HUES48 (cell line): ENCODE results near the gene RDX.

Experiments
- H3K27ac ChIP-seq: one replicate; pipeline ENCODE4 v1.7.0; 2013; ENCODE audit warnings: low read depth, low read length, inconsistent platforms
- H3K27me3 ChIP-seq: 2 replicates; pipeline ENCODE4 v1.6.1; 2013; ENCODE audit warnings: mild to moderate bottlenecking, low read length; ENCODE audit not compliant: control insufficient read depth, insufficient read depth
- H3K36me3 ChIP-seq: 2 replicates; pipeline ENCODE4 v1.6.1; 2013; ENCODE audit warnings: low read length; ENCODE audit not compliant: control insufficient read depth, insufficient read depth
- H3K4me1 ChIP-seq: 2 replicates; pipeline ENCODE4 v1.6.1; 2013; ENCODE audit warnings: mild to moderate bottlenecking, low read length; ENCODE audit not compliant: control insufficient read depth, insufficient read depth
- H3K4me3 ChIP-seq: 2 replicates; pipeline ENCODE4 v1.5.1; 2013; ENCODE audit warnings: mild to moderate bottlenecking, low read depth, low read length
- H3K9ac ChIP-seq: 2 replicates; pipeline ENCODE4 v1.6.1; 2013; ENCODE audit warnings: mild to moderate bottlenecking, low read depth, low read length, moderate library complexity
- H3K9me3 ChIP-seq: 2 replicates; pipeline ENCODE4 v1.6.1; 2013; ENCODE audit warnings: low read length; ENCODE audit not compliant: control insufficient read depth, insufficient read depth

Gene RDX

DNA sequence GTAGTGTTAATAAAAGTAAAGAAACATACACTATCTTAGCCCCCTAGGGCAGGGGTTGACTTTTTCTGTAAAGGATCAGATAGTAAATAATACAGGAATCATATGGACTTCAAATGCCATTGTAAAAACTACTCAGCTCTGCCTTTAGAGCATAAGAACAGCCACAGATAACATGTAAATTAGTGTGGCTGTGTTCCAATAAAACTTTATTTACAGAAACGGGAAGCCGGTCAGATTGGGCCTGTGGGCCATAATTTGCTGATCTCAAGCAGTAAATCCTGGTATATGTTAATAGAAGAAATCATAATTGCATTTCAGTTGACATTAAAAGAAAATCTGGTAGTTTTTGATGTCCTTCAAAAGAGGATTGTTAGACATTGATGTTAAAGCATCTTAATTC, 126.7 kb downstream of the RDX start:
- Histone ChIP-seq H3K36me3 (peaks cover 9% of the 10 kb centered on the region), H3K4me3 (no peak overlapping the region), H3K27ac (no peak overlapping the region), H3K9ac (no peak overlapping the region), H3K4me1 (peaks cover 26% of the 10 kb centered on the region), H3K9me3 (no peaks in the 10 kb centered on the region), H3K27me3 (no peaks in the 10 kb centered on the region)

DNA sequence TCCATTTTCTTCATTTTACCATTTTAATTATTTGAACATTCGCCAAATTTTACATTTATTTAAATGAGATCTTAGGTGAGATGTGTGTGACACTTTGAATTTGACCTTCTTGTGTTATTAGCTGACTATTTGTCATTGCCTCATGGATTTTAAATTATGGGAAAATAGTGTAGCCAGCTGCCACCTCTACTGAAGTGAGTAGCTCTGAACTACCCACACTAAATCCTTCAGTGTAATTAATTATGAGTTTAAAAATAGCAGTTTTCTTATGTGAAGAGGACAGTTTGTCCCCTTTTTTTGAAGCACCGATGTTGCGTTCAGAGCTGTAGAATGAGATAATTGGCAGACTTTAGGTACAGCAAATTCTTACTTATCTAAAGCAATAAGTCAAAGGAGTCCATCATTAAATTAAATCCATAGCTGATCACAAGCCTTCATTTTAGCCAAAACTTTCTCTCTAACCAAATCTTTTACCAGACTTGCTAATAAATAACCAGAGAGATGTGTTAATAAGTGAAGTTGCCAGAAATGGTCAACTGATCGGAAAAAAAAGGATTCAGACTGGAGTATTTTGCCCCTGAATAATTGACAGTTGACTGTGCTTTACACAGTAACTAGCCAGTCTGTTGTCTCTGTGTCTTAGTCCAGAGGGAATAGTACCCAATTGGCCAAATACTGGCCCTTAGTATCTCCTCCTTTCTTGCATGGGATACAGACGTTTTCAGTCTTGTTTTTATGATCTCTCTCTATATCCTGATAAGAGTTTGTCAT, 128.2 kb downstream of the RDX start:
- Histone ChIP-seq H3K27me3 (no peaks in the 10 kb centered on the region), H3K9ac (no peak overlapping the region), H3K27ac (no peak overlapping the region), H3K4me3 (no peak overlapping the region), H3K9me3 (no peaks in the 10 kb centered on the region), H3K4me1 (peaks cover 13% of the 10 kb centered on the region), H3K36me3 (peaks cover 17% of the 10 kb centered on the region)

DNA sequence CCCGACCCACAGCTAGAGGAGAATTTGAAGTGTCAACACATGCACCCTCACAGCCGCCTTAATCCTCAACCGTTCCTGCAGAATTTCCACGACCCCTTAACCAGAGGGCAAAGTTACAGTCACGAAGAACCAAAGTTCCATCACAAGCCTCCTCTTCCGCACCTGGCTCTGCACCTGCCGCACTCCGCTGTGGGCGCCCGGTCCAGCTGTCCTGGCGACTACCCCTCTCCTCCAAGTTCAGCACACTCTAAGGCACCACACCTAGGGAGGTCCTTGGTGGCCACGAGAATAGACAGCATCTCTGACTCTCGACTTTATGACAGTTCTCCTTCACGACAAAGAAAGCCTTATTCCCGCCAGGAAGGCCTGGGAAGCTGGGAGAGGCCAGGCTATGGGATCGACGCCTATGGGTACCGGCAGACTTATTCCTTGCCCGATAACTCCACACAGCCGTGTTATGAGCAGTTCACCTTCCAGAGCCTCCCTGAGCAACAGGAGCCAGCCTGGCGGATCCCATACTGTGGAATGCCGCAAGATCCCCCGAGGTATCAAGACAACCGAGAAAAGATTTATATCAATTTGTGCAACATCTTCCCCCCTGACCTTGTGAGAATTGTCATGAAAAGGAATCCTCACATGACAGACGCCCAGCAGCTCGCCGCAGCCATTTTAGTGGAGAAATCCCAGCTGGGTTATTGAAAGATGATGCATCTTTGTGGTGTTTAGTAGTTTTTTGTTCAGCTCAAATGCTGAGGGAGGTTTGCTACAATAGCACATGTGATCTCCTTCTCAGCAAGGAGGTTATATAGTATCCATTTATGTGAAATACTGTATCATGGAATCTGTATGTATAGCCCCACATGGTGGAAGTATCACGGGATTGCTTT, 131.1 kb downstream of the RDX start:
- H3K4me1 ChIP-seq = no peaks in the 10 kb centered on the region
- no peaks in the 10 kb centered on the region for H3K27me3 ChIP-seq
- no peak overlapping the region for H3K4me3 ChIP-seq
- H3K9ac ChIP-seq = no peak overlapping the region
- no peak overlapping the region for H3K27ac ChIP-seq
- H3K9me3 ChIP-seq = no peaks in the 10 kb centered on the region
- peaks cover 21% of the 10 kb centered on the region for H3K36me3 ChIP-seq

DNA sequence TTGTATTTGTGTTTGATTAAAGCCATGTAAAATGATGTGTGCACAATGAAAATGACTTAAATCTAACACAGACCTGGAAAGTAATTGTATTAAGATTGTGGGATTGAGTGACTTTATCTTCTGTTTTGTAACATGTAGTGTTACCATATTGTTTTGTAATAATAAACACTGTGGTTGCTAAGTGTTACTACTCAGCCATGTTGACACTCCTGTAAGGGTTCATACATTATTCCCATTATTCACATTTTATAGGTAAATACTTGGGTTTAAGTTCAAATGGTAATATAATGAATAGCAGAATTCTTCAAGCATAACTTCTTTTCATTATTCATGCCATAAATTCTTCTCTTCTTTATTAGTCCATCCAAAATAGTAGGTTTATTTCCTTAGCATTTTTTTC, 134.2 kb downstream of the RDX start:
- Histone ChIP-seq H3K4me3 (no peak overlapping the region), H3K9me3 (no peaks in the 10 kb centered on the region), H3K27ac (no peak overlapping the region), H3K36me3 (peaks cover 35% of the 10 kb centered on the region), H3K27me3 (no peaks in the 10 kb centered on the region), H3K9ac (no peak overlapping the region), H3K4me1 (no peaks in the 10 kb centered on the region)

GRCh38 chr11:110161061-110161460, 135.4 kb downstream of the RDX start:
- H3K4me3 ChIP-seq = no peak overlapping the region
- no peak overlapping the region for H3K9ac ChIP-seq
- H3K36me3 ChIP-seq = peaks cover 35% of the 10 kb centered on the region
- H3K27ac ChIP-seq = no peak overlapping the region
- no peaks in the 10 kb centered on the region for H3K27me3 ChIP-seq
- H3K4me1 ChIP-seq = no peaks in the 10 kb centered on the region
- H3K9me3 ChIP-seq = no peaks in the 10 kb centered on the region

DNA sequence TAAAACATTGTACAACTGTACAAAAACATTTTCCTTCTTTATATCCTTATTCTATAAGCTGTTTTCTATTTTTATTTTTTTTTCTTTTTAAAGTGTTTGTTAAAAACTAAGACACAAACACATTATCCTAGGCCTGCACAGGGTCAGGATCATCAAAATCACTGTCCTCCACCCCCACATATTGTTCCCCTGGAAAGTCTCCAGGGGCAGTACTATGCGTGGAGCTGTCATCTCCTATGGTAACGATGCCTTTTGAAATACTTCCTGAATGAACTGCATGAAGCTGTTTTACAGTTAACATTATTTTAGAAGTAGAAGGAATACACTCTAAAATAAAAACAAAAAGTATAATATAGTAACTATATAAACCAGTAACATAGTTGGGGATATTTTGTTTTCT, 136.0 kb downstream of the RDX start:
- H3K9ac ChIP-seq = no peak overlapping the region
- H3K36me3 ChIP-seq = peaks cover 32% of the 10 kb centered on the region
- H3K4me1 ChIP-seq = no peaks in the 10 kb centered on the region
- H3K27ac ChIP-seq = no peak overlapping the region
- no peak overlapping the region for H3K4me3 ChIP-seq
- H3K27me3 ChIP-seq = no peaks in the 10 kb centered on the region
- H3K9me3 ChIP-seq = no peaks in the 10 kb centered on the region

GRCh38 chr11:110160016-110160415, 136.4 kb downstream of the RDX start:
- Histone ChIP-seq H3K36me3 (peaks cover 27% of the 10 kb centered on the region), H3K4me3 (no peak overlapping the region), H3K27me3 (no peaks in the 10 kb centered on the region), H3K4me1 (no peaks in the 10 kb centered on the region), H3K9me3 (no peaks in the 10 kb centered on the region), H3K9ac (no peak overlapping the region), H3K27ac (no peak overlapping the region)

DNA sequence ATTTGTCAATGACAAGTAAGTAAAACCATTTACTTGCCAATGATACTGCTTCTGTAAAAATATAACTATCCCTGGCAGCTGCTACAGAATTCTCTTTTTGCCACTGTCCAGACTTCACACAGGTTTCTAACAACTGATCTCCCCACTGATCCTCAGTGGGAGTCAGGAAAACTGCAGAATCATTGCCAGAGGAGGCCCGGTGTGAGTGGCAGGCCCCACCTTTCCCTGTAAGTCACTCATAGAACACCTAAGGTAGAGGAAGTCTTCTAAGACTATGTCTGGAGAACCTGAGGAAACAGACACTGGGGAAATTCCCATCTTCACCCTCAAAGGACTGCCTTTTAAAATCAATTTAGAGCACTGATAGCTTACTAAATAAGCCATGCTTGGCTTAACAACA, 136.9 kb downstream of the RDX start:
- Histone ChIP-seq H3K9me3 (no peaks in the 10 kb centered on the region), H3K4me3 (no peak overlapping the region), H3K27me3 (no peaks in the 10 kb centered on the region), H3K36me3 (peaks cover 24% of the 10 kb centered on the region), H3K27ac (no peak overlapping the region), H3K4me1 (no peaks in the 10 kb centered on the region), H3K9ac (no peak overlapping the region)

DNA sequence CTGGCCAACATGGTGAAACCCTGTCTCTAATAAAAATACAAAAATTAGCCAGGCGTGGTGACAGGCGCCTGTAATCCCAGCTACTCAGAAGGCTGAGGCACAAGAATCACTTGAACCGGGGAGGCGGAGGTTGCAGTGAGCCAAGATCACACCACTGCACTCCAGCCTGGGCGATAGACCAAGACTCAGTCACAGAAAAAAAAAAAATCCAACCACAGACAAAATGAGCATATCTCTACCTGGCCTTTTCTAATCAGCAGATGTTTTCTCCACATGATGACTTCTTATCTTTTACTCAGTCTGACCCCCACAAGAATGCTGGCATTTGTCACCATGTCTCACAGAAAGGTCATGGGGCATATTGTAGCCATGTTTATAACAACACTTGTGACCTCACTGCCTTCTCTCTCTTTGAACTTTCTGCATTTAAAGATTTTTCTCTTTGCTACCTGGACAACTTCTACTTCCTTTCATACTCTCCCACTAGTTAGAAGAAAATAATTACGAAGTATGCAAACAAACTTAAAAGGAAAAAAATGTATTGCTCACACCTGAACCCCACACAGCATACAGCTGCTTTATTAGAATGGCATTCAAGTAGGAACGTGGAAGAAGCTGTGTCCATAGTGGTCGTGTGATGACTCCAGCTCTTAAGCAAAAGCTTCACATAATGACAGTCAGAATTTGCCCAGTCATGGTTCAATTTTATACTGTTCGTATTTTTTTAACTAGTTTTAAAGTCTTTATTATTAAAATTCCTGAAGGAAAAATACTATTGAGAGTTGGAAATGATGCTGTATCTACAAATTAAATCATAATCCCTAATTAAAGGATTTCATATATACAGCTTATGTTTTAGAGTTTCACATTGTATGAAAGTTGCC, 137.9 kb downstream of the RDX start:
- no peaks in the 10 kb centered on the region for H3K9me3 ChIP-seq

GRCh38 chr11:110156503-110156902, 139.9 kb downstream of the RDX start:
- Histone ChIP-seq H3K4me1 (no peaks in the 10 kb centered on the region), H3K9me3 (no peaks in the 10 kb centered on the region), H3K27ac (no peak overlapping the region), H3K27me3 (no peaks in the 10 kb centered on the region), H3K36me3 (peaks cover 23% of the 10 kb centered on the region), H3K4me3 (no peak overlapping the region), H3K9ac (no peak overlapping the region)

More for the DNA sequence above, 137.9 kb downstream of the RDX start:
- Histone ChIP-seq H3K27me3 (no peaks in the 10 kb centered on the region), H3K4me3 (no peak overlapping the region), H3K9ac (no peak overlapping the region), H3K36me3 (peaks cover 22% of the 10 kb centered on the region), H3K27ac (no peak overlapping the region), H3K4me1 (no peaks in the 10 kb centered on the region)
